Measurements from ENCODE around the gene HDAC2. TPM values are rescaled to one million over a fixed set of nuclear protein-coding genes. Genes with fewer than 3 reads are reported as not detected.
"Not testable (repeated sequence)": the region's sequence is repeated elsewhere in the genome, so short reads cannot be mapped to it uniquely, and the experiment has no call there.

Gene HDAC2
- 100 to 1,000 TPM in 2 of 6 donors, 10 to 100 TPM in 4; 68.7 to 105 (median 92.3) TPM for polyA plus RNA-seq (ENCODE audit: low read depth in 6 of 6)

DNA sequence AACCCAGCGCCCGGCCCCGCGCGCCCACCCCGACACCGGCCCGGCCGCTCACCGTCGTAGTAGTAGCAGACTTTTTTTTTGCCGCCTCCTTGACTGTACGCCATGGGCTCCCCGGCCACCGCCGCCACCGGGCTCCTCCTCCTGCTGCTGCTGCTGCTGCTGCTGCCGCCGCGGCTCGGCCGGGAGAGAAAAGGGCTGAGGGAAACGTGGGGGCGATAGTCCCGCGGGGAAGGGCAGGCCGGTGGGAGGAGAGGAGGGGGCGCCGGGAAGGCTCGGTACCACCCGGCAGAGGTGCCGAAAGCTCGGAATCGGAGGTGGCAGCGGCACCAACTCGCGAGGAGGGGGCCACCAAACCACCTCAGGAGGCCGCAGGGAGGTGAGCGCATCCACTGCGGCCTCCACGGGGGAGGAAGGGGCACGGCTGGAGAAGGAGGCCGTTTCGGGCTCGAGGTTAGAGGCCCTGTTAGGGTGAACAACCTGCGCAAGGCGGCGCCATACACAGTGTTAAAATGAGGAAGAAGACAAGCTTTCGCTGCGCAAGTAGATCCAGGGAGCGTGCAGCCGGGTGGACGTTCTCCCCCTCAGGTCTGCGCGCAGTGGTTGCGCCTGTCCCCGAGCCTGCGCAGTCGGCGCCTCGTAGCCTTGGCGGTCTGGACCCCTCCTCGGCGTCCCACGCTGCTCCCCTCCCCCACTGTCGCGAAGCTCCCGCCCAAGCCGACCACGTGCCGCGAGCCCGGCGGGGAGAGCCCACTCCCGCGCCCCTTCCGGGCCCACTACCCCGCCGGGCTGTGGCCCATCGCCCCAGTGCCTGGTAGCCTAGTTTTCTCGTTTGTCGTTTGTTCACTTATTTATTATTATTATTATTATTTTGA is at the start of gene HDAC2:
TSS of gene HDAC2 (minus strand) at position 344 of the 872 bp plus-strand sequence. CDS start at position 104, 240 bp downstream.
- Mint-ChIP-seq H3K9me3 (no peaks in the 10 kb centered on the region), H3K27ac (peak within 1 kb of the TSS; percentile 92 to 99 (median 98)), H3K4me1 (peaks cover 26 to 43% (median 39%) of the 10 kb centered on the region in 3 donors), H3K36me3 (no peaks in the 10 kb centered on the region), H3K27me3 (no peaks in the 10 kb centered on the region), H3K4me3 (peak within 1 kb of the TSS; percentile 91 to 99 (median 98))
- DNase-seq (peak; percentile 84), ATAC-seq (ENCODE audit: low read depth in 2 of 2) (peak; percentile 74 to 76)

DNA sequence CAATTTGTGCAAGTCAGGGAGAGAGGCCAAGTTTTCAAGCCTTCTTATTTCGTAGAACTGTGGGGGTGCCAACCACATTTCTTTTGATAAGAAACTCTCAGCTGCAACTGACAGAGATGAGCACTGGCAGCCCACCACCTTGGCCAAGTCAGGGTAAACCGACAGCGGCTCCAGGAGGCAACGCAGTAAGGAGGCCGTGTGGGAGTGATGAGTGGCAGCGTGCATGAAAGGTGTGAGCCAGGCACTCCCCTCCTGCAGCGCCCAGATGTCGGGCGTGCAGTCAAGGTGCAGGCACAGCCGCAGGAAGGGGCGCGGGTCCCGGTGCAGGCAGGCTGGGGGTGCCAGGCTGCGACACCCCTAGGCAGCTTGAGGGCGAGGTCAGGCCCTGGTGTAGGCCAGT is 49.2 kb upstream of the HDAC2 start:
- Mint-ChIP-seq H3K27me3 (peaks cover 4 to 19% (median 11%) of the 10 kb centered on the region in 3 donors), H3K36me3 (no peaks in the 10 kb centered on the region), H3K4me3 (no peak overlapping the region), H3K27ac (no peak overlapping the region), H3K9me3 (peaks cover 0 to 2% (median 0%) of the 10 kb centered on the region in 7 donors), H3K4me1 (no peaks in the 10 kb centered on the region)
- ATAC-seq (ENCODE audit: low read depth in 2 of 2) (no peak), DNase-seq (no peak)

DNA sequence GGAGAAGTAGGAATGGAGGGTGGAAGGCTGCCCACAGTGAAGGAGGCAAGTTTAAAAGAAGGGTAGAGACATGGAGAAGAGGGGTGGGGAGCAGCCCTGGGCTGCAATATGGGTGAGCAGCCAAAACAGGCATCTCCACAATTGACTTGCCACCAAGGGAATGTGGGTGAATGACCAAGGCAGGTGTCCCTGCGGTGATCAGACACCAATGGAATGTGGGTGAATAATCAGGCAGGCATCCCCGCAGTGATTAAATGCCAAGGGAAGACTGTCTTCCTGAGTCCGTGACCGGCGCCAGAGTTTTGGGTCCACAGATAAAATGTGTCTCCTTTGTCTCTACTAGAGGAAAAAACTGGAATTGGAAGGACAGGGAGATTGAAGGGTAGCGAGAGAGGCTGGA is 46.2 kb upstream of the HDAC2 start:
- H3K4me1 Mint-ChIP-seq; DNase-seq; H3K4me3 Mint-ChIP-seq; H3K36me3 Mint-ChIP-seq; ATAC-seq (ENCODE audit: low read depth in 2 of 2); H3K27ac Mint-ChIP-seq; H3K9me3 Mint-ChIP-seq: not testable (repeated sequence)
- peaks cover 0 to 13% (median 11%) of the 10 kb centered on the region in 3 donors for H3K27me3 Mint-ChIP-seq

DNA sequence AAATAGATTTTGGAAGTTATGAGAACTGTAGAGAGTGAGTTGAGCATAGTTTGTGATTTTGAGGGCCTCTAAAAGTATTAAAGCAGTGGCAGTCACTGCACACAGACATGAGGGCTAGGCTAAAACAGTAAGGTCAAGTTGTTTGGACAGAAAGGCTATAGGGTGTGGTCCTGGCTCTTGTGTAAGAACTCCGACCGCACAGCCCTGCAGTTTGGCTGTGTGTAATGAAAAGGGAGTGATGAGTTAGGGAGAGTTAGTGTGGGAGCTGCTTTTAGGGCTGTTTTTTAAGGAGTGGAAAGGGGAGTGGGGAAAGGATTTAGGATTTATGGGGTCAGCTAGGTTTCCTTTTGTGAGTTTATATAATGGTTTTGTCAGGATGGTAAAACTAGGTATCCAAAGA is 43.2 kb upstream of the HDAC2 start:
- not testable (repeated sequence) for H3K4me3 Mint-ChIP-seq; H3K9me3 Mint-ChIP-seq; H3K36me3 Mint-ChIP-seq; H3K4me1 Mint-ChIP-seq; DNase-seq; ATAC-seq (ENCODE audit: low read depth in 2 of 2); H3K27ac Mint-ChIP-seq
- peaks cover 0 to 19% (median 11%) of the 10 kb centered on the region in 3 donors for H3K27me3 Mint-ChIP-seq

DNA sequence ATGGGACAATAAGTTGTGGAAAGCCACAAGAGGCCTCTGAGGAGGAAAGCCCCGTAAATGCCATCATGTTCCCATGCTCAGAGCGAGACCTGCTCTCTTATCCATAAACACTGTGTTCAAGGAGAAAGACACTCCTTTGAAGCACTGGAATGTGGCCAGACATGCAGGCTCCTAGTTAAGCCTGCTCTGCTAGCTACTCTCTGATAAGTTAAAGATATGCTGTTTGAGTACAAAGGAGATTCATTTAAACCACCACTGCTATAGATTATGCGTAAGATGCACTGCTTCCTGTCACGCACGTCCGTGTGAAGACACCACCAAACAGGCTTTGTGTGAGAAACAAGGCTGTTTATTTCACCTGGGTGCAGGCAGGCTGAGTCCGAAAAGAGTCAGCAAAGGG is 40.5 kb upstream of the HDAC2 start:
- ATAC-seq (ENCODE audit: low read depth in 2 of 2); H3K36me3 Mint-ChIP-seq; H3K4me1 Mint-ChIP-seq; H3K27ac Mint-ChIP-seq; H3K9me3 Mint-ChIP-seq; DNase-seq; H3K4me3 Mint-ChIP-seq: not testable (repeated sequence)
- peaks cover 0 to 30% (median 19%) of the 10 kb centered on the region in 3 donors for H3K27me3 Mint-ChIP-seq

DNA sequence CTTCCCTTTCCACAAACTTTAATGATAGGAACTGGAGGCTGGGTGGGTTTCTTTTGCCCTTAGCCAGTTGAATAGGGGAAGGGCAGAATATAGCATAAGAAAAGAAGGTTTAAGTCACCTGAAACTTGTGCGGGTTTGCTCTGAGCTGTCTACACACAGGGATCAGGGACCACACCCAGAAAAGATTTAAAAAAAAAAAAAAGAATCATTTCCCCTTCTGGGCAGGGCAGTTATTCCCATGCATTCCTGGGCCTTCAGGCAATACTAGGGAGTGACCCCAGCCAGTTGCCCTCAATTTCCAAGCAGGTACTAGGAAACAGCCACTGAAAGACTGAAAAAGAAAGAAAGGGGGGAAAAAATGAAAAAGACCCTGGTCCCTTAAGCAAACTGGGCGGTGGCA is 39.6 kb upstream of the HDAC2 start:
- no peaks in the 10 kb centered on the region for H3K4me1 Mint-ChIP-seq
- H3K4me3 Mint-ChIP-seq = no peak overlapping the region
- no peaks in the 10 kb centered on the region for H3K36me3 Mint-ChIP-seq
- peaks cover 0 to 25% (median 23%) of the 10 kb centered on the region in 3 donors for H3K27me3 Mint-ChIP-seq
- no peak overlapping the region for H3K27ac Mint-ChIP-seq
- no peak for DNase-seq
- no peaks in the 10 kb centered on the region for H3K9me3 Mint-ChIP-seq
- no peak for ATAC-seq (ENCODE audit: low read depth in 2 of 2)

DNA sequence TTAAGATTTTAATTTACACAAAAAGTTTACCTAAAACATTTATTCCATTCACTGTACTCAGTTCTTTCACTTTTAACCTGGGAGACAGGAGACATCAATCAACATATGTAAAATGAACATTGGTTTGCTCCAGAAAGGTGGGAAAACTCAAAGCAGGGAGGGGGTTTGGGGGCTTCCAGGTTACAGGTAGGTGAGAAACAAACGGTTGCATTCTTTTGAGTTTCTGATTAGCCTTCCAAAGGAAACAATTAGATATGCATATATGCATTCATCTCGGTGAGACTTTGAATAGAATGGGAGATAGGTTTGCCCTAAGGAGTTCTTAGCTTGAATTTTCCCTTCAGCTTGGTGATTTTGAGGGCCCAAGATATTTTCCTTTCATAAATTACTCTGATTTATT is 38.2 kb upstream of the HDAC2 start:
- no peak overlapping the region for H3K27ac Mint-ChIP-seq

DNA sequence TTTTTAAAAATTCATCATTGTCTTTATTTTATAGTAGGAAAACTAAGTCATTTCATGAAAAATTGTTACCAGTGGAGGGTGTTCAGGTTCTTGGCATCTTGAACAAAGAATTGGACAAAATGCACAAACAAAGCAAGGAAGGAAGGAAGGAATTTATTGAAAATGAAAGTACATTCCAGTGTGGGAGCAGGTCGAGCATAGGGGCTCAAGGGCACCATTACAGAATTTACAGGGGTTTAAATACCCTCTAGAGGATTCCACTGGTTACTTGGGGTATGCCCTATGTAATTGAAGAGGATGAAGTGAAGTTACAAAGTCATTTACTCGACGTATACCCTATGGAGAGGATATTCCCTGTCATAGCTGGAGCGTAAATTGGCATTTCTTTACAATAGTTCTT is 37.4 kb upstream of the HDAC2 start:
- H3K27ac Mint-ChIP-seq = no peak overlapping the region
- H3K9me3 Mint-ChIP-seq = peaks cover 0 to 10% (median 2%) of the 10 kb centered on the region in 7 donors
- no peak overlapping the region for H3K4me3 Mint-ChIP-seq
- ATAC-seq (ENCODE audit: low read depth in 2 of 2) (no peak), DNase-seq (no peak)
- H3K27me3 Mint-ChIP-seq = peaks cover 0 to 32% (median 31%) of the 10 kb centered on the region in 3 donors
- H3K36me3 Mint-ChIP-seq = no peaks in the 10 kb centered on the region
- no peaks in the 10 kb centered on the region for H3K4me1 Mint-ChIP-seq

More for the DNA sequence above, 38.2 kb upstream of the HDAC2 start:
- no peaks in the 10 kb centered on the region for H3K36me3 Mint-ChIP-seq
- no peak for DNase-seq
- H3K4me1 Mint-ChIP-seq = no peaks in the 10 kb centered on the region
- no peak overlapping the region for H3K4me3 Mint-ChIP-seq
- peaks cover 0 to 10% (median 2%) of the 10 kb centered on the region in 7 donors for H3K9me3 Mint-ChIP-seq
- H3K27me3 Mint-ChIP-seq = peaks cover 0 to 32% (median 31%) of the 10 kb centered on the region in 3 donors
- no peak for ATAC-seq (ENCODE audit: low read depth in 2 of 2)

DNA sequence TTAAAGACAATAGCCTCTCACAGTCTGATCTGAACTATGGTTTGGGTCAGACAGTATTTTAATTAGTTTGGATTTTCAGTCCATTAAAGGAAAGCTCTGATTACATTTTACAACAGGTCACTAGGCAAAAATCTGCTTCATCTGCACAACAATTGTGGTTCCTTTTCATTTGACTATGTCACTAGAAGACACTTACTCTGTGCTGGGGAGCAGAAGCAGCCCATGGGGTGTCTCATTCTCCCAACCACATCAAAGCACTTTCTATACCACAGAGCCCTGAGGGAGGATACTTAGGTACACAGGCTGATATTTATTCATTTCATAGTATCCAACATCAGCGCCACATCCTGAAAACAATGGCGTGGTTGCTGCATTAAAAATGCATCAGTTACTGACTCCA is 36.6 kb upstream of the HDAC2 start:
- Mint-ChIP-seq H3K4me1 (no peaks in the 10 kb centered on the region), H3K36me3 (no peaks in the 10 kb centered on the region), H3K27ac (no peak overlapping the region), H3K27me3 (peaks cover 0 to 32% (median 31%) of the 10 kb centered on the region in 3 donors), H3K4me3 (no peak overlapping the region), H3K9me3 (peaks cover 0 to 10% (median 2%) of the 10 kb centered on the region in 7 donors)
- DNase-seq (no peak), ATAC-seq (ENCODE audit: low read depth in 2 of 2) (no peak)

DNA sequence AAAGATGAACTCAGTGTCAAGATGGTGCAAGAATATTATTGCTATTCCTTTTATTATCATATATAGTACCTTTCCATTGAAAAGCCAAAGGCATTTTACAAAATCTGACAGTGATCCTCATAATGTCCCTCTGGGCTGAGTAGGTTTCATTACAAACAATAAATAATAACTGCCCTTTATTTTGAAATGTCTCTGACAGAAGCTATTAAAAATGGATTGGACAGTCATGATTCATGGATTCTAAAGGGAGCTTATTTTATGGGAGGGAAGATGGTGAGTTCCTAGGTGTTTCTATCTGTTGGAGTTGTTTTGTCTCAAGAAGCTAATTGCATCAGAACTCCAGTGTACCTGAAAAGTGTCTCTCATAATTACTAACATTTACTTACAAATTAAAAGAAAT is 30.4 kb upstream of the HDAC2 start:
- peaks cover 0 to 24% (median 15%) of the 10 kb centered on the region in 3 donors for H3K27me3 Mint-ChIP-seq
- H3K4me3 Mint-ChIP-seq = no peak overlapping the region
- DNase-seq (no peak), ATAC-seq (ENCODE audit: low read depth in 2 of 2) (no peak)
- H3K4me1 Mint-ChIP-seq = no peaks in the 10 kb centered on the region
- peaks cover 0 to 24% (median 2%) of the 10 kb centered on the region in 7 donors for H3K9me3 Mint-ChIP-seq
- no peaks in the 10 kb centered on the region for H3K36me3 Mint-ChIP-seq
- no peak overlapping the region for H3K27ac Mint-ChIP-seq

DNA sequence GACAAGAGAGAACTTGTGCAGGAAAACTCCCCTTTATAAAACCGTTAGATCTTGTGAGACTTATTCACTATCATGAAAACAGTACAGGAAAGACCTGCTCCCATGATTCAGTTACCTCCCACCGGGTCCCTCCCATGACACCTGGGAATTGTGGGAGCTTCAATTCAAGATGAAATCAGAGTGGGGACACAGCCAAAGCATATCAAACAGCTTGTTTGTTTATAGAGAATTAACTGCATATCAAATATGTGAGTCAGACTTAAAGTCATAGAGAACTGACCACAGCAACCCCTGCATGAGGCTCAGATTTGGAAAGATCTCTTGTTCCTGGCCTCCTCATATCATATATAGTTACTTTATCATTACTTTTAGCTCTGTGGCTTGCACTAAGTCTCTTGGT is 29.1 kb upstream of the HDAC2 start:
- H3K9me3 Mint-ChIP-seq = peaks cover 0 to 21% (median 2%) of the 10 kb centered on the region in 7 donors
- no peaks in the 10 kb centered on the region for H3K4me1 Mint-ChIP-seq
- no peaks in the 10 kb centered on the region for H3K36me3 Mint-ChIP-seq
- peaks cover 0 to 16% (median 15%) of the 10 kb centered on the region in 3 donors for H3K27me3 Mint-ChIP-seq
- DNase-seq = no peak
- H3K4me3 Mint-ChIP-seq = no peak overlapping the region
- ATAC-seq (ENCODE audit: low read depth in 2 of 2) = no peak
- no peak overlapping the region for H3K27ac Mint-ChIP-seq

DNA sequence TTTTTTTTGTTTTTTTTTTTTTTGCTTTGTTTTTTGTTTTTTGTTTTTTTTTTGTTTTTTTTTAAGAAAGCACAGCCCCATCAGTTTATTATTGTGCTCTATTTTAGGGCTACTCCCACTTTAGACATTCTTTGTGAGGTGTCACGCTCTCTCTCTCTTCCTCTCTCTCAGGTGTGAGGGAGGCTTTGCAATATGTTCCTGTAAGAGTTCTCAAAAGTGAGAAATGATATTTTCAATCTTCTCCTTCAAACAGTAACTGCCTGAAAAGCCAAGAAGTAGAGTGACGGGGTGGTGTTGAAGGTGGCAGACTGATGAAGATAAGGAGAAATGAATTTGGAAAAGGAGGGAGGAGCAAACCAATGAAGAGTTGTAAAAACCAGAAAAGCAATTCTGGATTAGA is 28.3 kb upstream of the HDAC2 start:
- Mint-ChIP-seq H3K9me3 (peaks cover 0 to 14% (median 0%) of the 10 kb centered on the region in 7 donors), H3K36me3 (no peaks in the 10 kb centered on the region), H3K27ac (no peak overlapping the region), H3K4me1 (no peaks in the 10 kb centered on the region), H3K27me3 (peaks cover 0 to 9% (median 9%) of the 10 kb centered on the region in 3 donors), H3K4me3 (no peak overlapping the region)
- DNase-seq (no peak), ATAC-seq (ENCODE audit: low read depth in 2 of 2) (no peak)

DNA sequence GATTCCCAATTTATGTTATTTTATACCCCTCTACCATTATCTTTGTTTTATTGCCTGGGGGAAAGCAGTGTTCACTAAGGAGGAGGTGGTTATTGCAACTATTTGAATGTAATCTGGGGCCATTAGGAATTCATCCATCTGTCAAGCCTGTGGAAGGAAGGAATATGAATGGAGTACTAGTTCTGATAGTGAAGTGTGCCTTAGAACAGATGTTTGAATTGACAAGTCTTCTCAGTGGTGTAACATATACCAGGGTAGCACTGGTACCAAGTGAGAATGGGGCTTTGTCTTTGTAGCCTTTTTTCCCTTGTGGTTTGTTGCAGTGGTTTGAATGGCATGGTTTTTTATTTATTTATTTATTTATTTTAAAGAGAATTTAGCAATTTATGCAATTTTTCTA is 27.9 kb upstream of the HDAC2 start:
- peaks cover 0 to 9% (median 9%) of the 10 kb centered on the region in 3 donors for H3K27me3 Mint-ChIP-seq
- H3K4me3 Mint-ChIP-seq = no peak overlapping the region
- H3K27ac Mint-ChIP-seq = no peak overlapping the region
- H3K36me3 Mint-ChIP-seq = no peaks in the 10 kb centered on the region
- peaks cover 0 to 14% (median 0%) of the 10 kb centered on the region in 7 donors for H3K9me3 Mint-ChIP-seq
- H3K4me1 Mint-ChIP-seq = no peaks in the 10 kb centered on the region
- ATAC-seq (ENCODE audit: low read depth in 2 of 2) (no peak), DNase-seq (no peak)

DNA sequence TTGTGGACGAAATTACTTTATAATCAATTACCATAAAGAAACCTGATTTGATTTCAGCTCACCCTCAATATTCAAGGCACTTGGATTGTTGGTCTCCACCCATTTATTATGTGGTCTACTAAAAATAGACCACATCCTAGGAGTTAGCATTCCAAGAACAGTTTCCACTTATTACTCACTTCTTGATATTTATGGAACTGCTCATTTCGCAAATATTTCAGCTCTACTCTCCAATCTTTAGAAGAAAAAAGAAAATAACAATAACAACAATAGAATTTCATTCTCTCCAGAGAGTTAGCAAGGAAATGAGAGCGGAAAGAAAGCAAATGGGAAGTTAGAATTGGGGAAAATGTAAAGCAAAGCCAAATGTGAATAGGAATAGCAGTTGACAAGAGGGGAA is 26.2 kb upstream of the HDAC2 start:
- no peak overlapping the region for H3K27ac Mint-ChIP-seq
- peaks cover 4 to 18% (median 14%) of the 10 kb centered on the region in 3 donors for H3K27me3 Mint-ChIP-seq
- ATAC-seq (ENCODE audit: low read depth in 2 of 2) (no peak), DNase-seq (no peak)
- H3K4me1 Mint-ChIP-seq = no peaks in the 10 kb centered on the region
- peaks cover 0 to 14% (median 0%) of the 10 kb centered on the region in 7 donors for H3K9me3 Mint-ChIP-seq
- H3K4me3 Mint-ChIP-seq = no peak overlapping the region
- peaks cover 0 to 6% of the 10 kb centered on the region in 2 donors for H3K36me3 Mint-ChIP-seq
